SIG-M5 treated with dmso at 0.1 percent for 504 hours (cell line): ENCODE results near the gene TMEM207.
A peak's percentile ranks its signal among the peaks of the same experiment; 100 is the strongest.

Experiments used
- DNase-seq: peaks from one replicate; lab custom pipeline; 2025; ENCODE audit not compliant: unreplicated experiment; lab: John Stamatoyannopoulos, UW

Gene TMEM207

DNA sequence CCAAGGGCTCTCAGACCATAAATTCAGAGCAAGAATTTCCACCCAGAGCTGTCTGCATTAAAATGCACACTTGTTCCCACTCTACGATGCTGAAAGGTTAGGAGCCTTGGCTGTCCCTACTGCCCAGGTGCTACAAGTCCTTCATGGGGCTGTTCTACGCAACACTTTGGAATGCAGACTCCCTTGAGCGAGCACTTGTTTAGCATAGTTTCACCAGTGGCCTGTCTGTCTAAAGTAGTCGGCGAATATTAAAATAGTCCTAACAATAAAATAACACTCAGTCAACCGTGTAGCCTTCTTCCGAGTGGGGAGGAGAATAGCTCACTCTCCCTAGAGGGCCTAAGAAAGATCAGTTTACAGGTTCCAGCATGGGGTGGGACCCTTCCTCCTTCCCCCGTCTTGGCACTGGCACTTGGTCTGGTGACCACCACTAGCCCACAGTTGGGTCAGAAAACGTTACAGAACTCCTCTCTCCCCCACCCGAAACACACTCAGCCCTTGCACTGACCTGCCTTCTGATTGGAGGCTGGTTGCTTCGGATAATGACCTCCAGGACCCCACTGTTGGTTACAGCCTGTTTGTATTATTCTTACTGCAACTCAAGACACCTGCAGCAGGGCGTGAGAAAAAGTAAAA, 62.0 kb downstream of the TMEM207 start, which contains the start of gene CLDN16:
CLDN16 (plus strand) TSS at position 586 of the 636 bp plus-strand sequence. CDS start 167 bp downstream, outside the sequence.
- DNase-seq: no peak

DNA sequence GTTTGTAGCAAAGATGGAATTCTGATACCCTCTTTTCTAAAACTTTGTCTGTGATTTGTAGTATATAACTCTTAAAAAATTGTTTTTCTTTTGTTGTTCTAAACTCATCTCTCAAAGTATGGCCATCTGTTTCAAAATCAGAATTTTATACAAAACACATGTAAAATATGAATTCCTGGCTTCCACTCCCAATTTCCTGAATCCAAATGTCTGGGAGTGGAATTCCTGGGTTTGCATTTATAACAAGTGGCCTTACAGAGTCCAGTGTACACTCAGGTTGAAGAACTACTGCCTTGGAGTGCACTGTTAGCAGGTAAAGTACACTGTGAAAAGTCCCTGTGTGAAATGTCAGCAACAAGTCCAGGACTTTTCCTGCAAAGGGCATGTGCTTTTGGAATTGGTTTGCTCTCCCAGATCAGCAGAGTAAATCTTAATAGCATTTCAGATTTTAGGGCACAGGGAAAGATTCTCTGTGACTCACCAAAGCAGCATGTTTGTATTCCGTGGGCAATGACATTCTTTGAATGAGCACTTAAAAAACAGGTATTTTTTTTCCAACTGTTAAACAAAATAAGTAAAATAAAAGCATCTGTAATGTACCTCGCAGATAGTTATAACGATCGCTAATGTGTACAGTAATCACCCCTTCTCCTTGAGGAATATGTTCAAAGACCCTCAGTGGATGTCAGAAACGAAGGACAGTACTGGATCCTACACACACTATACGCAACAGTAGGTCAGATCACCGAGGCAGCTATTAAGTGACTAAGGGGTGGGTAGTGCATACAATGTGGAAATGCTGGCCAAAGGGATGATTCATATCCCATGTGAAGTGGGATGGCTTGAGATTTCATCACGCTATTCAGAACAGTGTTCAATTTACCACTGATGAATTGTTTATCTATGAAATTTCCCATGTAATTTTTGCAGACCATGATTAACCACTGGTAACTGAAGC, 63.7 kb downstream of the TMEM207 start:
- peak; percentile 53 for DNase-seq

DNA sequence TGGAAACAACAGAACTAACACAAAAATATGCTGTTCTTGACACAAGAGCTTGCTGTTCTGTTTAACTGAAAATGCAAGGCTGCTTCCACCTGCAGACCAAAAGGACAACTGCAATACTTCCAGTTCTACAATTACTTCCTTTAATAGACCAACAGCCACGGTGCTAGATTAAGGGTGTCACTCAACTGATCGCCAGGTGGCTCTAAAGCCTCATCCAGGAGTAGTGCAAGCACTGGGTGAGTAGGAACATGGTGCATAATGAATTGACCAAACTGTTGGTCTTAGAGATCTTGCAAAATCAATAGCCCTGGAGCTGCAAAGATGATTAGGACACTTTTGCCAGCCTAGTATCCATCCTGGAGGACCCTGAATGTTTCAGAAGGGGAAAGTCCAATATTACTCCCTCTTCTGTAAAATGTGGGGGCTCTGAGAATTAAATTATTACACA, 65.4 kb downstream of the TMEM207 start:
- peak; percentile 69 for DNase-seq

DNA sequence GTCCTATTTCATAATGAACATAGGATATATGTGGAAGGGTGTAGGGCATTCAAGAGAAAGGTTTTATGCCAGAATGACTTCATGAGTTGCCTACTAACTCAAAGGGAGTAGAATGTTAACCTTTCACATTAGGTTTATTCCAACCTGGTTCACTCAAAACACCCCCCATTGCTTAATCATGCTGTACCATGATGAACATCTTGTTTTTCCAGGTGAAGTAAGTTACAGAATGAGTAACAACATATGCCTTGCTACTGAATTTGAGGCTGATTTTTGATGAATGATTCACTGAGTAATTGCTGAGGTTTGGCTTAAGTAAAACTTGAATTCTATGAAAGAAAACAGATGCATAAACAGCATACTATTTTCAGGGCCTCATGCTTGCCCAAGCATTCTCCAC, 67.6 kb downstream of the TMEM207 start:
- no peak for DNase-seq

DNA sequence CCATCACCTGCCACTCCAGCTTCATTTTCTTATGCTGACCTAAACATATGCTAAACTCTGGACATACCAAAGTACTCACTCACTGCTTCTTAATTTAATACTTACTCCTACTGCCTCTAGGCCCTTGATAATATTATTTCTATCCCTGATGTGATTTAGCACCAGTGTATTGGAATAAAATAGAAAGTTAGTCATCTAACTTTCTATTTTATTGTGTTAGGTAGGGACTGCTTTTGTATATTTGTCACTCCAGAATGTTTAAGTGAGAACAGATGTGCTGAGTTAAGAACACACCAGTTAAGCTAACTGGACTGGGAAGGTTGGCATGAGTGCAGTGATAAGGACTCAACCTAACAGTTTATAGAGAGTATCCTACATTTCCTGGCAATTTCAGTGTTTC, 68.3 kb downstream of the TMEM207 start:
- no peak for DNase-seq

DNA sequence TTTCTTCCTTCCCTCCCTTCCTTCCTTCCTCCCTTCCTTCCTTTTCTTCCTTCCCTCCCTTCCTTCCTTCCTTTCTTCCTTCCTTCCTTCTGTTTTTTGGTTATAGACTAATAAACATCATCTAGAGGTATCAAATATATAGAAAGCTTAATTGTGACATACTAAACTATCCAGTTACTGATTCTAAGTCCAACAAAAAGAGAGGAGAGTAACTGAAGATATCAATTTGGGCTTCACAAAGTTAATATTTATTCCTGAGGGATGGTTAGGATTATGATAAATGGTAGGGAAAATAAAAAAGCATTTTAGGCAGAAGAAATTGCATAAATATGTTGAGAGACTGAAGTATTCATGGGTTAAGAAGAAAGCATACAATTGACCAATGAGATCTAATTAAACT, 69.5 kb downstream of the TMEM207 start:
- DNase-seq: no peak
